Epithelial cell of proximal tubule (primary cell): ENCODE results near the gene SIDT1. TPM values are rescaled to one million over a fixed set of nuclear protein-coding genes. Genes with fewer than 3 reads are reported as not detected.
A peak's percentile ranks its signal among the peaks of the same experiment; 100 is the strongest.
"Not testable (repeated sequence)": the region's sequence is repeated elsewhere in the genome, so short reads cannot be mapped to it uniquely, and the experiment has no call there.

ENCODE experiments used
- DNase-seq: peaks from one replicate; pipeline ENCODE4 v3.0.0-alpha.2; 2011; ENCODE audit warnings: low read depth
- H3K4me3 ChIP-seq: 2 replicates; pipeline ENCODE4 v1.5.1; 2011; ENCODE audit warnings: low read depth, mild to moderate bottlenecking, low read length
- total RNA-seq: library from RNA; depleted of rRNA; stranded (reverse); fragments of >200 nt; gene quantifications from 2 replicates; pipeline ENCODE4 v1.2.3, GENCODE V29; 2015
- TF ChIP-seq, protein P1 (sequence below): conservative IDR thresholded peaks from 2 replicates; pipeline ENCODE4 v1.5.1; 2012; ENCODE audit warnings: low read depth, mild to moderate bottlenecking, low read length

The SIDT1 gene
- total RNA-seq, 1 donor from 2014 or later = not detected

DNA sequence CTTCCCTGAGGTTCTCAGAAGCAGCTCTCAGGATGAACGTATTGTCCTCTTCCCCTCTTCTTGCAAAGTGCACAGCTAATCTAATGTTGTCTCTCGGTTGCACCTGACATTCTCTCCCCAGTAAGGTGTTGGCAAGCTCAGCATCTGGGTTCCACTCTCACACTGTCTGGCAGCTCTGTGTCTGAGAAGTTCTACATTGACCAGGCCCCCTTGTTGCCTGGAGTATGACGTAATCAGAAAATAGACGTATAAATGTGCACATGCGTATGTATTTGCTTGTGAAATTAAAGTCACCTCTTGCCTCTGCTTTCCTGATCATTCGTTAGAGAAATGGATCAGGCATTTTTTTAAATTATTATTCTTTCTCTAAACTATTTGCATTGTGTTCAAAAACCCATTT, 96.4 kb downstream of the SIDT1 start:
- no peak overlapping the region for H3K4me3 ChIP-seq
- no peak for DNase-seq
- TF ChIP-seq, protein P1, sequence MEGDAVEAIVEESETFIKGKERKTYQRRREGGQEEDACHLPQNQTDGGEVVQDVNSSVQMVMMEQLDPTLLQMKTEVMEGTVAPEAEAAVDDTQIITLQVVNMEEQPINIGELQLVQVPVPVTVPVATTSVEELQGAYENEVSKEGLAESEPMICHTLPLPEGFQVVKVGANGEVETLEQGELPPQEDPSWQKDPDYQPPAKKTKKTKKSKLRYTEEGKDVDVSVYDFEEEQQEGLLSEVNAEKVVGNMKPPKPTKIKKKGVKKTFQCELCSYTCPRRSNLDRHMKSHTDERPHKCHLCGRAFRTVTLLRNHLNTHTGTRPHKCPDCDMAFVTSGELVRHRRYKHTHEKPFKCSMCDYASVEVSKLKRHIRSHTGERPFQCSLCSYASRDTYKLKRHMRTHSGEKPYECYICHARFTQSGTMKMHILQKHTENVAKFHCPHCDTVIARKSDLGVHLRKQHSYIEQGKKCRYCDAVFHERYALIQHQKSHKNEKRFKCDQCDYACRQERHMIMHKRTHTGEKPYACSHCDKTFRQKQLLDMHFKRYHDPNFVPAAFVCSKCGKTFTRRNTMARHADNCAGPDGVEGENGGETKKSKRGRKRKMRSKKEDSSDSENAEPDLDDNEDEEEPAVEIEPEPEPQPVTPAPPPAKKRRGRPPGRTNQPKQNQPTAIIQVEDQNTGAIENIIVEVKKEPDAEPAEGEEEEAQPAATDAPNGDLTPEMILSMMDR = no peak

DNA sequence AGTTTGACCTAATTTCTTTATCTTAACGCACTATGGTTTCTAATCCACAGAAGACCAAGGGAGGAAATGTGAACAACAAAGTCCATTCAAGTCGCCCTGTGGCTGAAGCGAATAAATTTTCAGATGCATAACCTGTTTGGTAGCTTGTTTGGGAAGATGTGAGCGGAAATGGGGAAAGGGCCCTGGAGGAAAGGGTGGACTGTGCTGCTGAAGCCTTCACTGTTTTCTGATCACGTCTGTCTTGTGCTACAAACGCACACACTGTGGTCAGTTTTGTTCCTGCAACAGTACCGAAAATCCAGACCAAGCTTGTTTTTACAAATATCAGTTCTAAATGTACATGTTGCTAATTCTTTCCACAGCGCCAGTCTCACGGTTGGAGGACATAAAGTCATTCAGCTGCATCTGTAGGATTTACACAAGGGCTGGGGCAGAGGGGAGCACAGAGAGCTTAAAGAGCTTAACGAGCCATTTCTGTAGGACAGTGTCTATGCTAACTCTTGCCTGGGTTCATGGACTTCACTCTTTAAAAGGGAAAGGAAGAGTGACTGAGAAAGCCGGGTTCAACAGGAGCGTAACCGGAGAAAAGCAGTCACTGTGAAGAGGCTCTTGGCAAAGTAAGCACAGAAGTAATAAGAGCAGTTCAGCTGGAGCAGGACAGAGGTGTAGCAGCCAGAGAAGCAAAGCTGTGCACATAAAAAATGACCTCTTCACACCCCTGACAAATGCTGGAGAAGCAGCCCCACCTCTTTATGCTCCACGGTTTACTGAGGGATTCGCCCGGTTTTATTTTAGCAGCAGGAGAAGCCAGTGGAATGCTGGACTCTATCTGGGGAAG, 97.4 kb downstream of the SIDT1 start:
- TF ChIP-seq, protein P1 = no peak
- peak overlapping the region; percentile 18 for H3K4me3 ChIP-seq
- peak; percentile 19 for DNase-seq

DNA sequence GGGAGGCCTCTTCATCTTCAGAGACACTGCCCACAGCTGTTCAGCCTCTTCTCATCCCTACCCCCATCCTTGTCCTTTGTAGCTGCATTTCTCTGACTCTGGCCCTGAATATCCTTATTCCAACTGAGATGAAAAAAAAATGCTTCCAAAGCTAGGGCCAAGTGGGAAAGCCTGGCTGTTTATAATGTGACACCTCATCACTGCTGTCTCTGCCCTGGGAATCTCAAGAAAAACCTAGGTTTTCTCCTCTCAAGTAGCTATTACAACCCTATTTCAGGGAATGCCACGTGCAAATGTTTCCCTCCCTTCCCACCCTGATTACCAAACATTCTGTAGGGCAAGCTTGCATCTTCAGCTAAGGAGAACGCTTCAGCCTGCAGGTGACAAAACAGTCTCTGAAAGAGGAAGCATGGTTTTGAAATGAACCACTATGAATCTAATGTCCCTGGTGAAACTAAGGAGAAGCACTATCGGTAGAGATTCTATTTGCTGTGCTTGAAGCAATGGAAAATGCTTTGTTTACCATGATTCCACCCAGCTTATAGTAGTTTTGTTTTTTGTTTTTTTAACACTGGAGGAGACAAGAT, 98.7 kb downstream of the SIDT1 start:
- DNase-seq = no peak
- TF ChIP-seq, protein P1 = no peak

DNA sequence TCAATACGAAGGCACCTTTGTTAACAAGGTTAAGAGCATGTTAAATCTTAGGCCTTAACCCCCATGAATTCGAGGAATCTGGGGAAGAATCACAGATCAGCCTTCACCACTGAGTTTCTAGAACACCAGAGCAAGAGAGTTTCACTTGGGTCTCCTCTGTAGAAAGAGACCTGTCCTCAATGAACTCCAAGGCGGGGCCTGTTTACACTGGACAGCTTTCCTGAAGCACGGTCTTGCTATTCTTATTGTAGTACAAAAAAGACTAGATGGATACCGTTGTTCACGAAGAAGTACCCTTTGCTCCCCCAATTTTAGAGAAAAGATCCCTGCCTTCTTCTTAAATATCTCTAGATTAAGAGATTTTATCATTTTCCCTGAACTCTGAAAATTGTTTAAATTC, 99.2 kb downstream of the SIDT1 start:
- no peak for DNase-seq
- TF ChIP-seq, protein P1 = no peak
- no peak overlapping the region for H3K4me3 ChIP-seq

More for the DNA sequence above, 98.7 kb downstream of the SIDT1 start:
- H3K4me3 ChIP-seq = no peak overlapping the region

DNA sequence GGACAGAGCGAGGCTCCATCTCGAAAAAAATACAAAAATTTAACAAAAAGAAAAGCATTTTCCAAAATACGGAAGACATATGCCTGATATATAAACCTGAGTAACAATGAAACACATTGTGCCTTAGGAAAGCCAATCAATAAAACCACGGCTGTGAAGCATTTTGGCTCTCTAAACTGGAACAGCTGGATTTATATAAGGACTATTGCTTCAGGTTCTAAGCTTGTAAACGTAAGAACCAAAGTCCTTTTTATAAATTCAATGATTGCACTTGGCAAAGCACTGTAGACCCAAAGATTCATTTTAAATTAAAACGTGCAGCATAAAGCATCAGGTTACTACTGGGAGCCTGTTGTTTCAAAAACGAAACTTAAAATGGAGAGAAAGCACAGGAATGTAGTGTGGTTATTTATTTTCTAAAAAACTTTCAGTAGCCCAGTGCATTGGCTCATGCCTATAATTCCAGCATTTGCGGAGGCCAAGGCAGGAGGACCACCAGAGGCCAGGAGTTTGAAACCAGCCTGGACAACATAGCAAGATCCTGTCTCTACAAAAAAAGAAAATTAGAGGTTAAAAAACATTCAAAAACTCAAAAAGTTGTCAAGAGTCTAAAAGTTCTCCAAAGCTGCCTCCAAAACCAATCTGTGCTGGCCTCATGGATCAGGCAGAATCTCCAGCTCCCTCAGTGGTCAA, 102.6 kb downstream of the SIDT1 start:
- H3K4me3 ChIP-seq = no peak overlapping the region
- TF ChIP-seq, protein P1 = no peak
- DNase-seq = no peak

DNA sequence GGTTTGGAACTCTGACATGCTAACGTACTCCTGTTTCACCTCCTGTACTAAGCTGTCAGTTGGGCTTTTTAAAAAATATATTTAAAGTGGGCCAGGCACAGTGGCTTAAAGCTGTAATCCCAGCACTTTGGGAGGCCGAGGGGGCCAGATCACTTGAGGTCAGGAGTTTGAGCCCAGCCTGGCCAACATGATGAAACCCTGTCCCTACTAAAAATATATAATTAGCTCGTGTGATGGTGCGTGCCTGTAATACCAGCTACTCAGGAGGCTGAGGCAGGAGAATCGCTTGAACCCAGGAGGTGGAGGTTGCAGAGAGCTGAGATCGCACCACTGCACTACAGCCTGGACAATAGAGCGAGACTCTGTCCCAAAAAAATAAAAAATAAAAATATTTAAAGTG, 103.7 kb downstream of the SIDT1 start:
- not testable (repeated sequence) for DNase-seq, H3K4me3 ChIP-seq

DNA sequence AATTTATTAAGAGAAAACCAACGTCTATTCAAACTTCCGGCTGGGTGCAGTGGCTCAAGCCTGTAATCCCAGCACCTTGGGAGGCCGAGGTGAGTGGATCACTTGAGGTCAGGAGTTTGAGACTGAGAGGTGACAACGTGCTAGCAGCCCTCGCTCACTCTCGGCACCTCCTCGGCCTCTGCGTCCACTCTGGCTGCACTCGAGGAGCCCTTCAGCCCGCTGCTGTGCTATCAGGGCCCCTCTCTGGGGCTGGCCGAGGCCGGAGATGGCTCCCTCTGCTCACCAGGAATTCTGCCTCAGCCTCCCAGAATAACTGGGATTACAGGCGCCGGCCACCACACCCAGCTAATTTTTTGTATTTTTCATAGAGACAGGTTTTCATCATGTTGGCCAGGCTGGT, 105.4 kb downstream of the SIDT1 start:
- TF ChIP-seq, protein P1 = no peak
- no peak for DNase-seq
- no peak overlapping the region for H3K4me3 ChIP-seq
